Embryonic facial prominence (tissue), 1 donor: Measurements from ENCODE around the gene TMEM150A.
"Not testable (repeated sequence)": the region's sequence is repeated elsewhere in the genome, so short reads cannot be mapped to it uniquely, and the experiment has no call there.

ENCODE experiments used
- DNase-seq: peaks from one replicate; pipeline ENCODE4 v3.0.0-alpha.2; 2016; ENCODE audit errors: extremely low spot score

Gene TMEM150A

DNA sequence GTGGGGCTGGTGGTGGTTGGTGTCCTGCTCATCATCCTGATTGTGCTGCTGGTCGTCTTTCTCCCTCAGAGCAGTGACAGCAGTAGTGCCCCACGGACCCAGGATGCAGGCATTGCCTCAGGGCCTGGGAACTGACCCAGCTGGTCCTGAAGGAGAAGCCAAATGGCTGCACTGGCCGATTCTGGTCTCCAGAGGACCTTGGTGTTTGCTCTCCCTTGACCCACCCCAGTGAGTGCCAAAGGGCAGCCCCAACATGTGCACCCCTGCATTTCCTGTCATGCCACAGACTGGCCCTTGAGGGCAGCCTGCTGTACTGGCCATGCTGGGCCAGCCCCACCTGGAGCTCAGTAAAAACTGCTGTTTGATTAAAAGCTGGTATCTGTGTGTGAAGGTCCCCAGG, 9.5 kb downstream of the TMEM150A start:
- no peak for DNase-seq

DNA sequence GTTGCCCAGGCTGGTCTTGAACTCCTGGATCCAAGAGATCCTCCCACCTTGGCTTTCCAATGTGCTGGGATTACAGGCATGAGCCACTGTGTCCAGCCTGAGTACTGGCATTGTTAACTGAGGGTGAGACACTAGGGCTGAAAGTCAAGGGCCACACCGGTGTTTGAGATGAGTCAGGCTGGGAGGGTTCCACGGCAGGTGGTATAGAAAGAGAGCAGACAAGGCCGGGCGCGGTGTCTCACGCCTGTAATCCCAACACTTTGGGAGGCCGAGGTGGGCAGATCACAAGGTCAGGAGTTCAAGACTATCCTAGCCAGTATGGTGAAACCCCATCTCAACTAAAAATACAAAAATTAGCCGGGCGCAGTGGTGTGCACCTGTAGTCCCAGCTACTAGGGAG, 10.2 kb downstream of the TMEM150A start:
- not testable (repeated sequence) for DNase-seq

DNA sequence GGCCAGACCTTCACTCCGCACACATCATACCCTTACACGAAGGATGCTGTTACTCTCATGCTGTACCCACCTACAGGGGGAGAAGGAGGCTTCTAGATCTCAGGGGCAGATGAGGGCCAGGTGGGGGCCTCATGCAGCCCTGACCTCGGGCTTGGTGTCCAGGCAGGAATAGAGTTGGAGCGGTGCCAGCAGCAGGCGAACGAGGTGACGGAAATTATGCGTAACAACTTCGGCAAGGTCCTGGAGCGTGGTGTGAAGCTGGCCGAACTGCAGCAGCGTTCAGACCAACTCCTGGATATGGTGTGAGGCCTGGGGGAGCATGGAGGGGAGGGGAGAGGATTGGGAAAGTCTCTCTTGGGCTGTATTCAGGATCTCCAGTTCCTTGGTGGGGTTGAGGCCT, 10.9 kb downstream of the TMEM150A start:
- DNase-seq = no peak

DNA sequence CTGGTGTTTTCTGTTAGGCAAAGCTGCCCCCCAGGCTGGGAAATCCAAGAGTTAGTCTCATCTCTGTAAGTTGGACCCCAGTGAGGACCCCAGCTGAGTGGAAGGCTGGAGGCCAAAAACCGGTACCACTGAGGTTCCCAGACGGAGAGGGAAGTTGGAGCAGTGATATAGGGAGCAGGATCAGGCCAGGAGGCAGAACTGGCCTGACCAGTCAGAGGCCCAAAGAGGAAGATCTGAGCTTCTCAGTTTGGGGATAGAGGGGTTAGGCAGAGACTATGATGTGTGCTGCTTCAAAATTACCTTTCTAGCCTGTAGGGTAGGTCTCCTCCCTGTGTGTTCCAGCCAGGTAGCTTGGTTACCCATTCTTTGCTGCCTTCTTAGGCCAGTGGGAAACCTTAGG, 11.5 kb downstream of the TMEM150A start:
- no peak for DNase-seq

DNA sequence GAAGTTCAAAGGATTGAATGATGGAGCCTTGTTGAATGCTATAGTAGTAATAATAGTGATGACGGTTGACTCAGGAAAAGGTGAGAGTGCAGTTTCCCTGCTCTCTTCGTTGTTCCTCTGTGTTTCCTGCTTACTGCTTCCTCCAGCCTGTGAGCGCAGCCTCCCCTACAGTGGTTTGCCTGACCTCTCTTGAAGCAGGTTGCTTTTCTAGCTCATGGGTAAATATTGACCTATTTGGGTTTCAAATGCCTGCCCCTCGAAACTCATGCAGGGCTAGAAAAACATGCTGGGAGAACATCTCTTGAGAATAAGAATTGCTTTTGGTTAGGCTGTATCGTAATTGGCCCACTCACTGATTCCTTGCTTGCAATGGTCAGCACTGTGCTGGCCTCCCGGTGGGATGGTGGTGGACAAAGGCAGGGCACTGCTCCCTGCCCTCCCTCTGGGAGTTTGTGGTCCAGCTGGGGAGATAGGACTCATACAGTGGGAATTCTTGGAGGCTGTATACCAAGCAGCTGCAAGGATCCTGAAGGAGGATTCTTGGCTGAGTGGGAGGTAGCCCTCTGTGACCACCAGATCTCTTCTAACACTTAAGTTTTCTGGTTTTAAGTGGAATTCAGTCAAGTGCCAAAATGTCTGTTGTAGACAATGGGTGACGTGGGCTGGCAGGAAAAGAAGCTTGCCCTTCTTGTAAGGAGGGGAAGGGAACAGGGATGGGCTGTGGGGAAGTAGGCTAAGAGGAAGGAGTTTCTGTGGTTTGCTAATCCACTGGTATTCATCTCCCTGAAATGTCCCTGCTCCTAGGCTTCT, 12.3 kb downstream of the TMEM150A start:
- no peak for DNase-seq

DNA sequence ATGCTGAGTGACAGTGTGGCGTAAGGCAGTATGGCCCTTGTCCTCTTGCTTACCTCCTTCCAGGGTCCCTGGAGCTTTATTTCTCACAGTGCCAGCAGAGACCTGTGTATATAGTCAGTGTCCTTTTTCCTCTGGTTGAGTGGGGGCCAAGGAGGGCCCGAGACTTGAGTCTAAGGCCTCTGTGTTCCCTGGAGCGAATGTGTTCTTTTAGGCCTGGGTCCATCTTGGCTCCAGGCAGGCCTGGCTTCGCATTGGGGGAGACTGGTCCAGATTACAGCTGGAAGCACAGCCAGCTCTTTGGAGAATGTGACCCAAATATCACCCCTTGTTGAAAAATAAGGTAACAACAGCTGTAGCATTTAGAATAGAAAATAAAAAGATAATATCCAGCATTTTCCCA, 13.3 kb downstream of the TMEM150A start:
- DNase-seq = no peak

DNA sequence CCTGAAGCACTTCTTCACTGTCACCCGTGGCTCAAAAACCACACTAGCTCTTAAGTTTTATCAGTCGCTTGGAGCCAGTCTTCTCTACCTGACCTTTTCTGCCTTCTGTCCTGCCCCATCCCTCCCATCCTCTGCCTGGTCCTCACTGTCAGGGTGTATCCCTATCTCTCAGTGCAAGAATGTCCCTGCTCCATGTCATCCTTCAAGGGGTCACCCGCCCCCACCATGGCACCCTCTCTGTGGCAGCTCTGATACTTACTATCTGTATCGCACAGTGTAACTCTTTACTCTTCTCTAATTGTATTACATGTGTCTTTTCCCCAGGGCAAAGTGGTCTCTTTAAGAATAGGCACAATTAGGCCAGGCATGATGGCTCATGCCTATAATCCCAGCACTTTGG, 13.9 kb downstream of the TMEM150A start:
- DNase-seq = no peak

DNA sequence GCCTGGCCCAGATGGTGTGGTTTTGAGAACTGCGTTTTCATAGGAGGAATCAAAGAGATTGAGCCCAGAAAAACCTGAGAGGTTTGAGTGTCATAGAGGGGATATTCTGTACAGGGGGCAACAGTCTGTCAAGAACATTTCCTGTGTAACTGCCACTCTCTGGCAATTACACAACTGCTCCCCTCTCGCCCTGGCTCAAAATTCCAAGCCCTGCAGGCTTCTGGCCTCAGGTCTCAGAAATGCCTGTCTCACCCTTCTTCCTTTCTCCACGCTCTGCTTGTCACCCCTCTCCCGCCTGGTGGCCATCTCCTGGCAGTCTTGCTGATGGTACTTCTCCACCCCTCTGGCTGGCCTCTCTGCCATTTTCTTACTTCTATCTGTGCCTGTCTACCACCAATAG, 14.3 kb downstream of the TMEM150A start:
- no peak for DNase-seq

DNA sequence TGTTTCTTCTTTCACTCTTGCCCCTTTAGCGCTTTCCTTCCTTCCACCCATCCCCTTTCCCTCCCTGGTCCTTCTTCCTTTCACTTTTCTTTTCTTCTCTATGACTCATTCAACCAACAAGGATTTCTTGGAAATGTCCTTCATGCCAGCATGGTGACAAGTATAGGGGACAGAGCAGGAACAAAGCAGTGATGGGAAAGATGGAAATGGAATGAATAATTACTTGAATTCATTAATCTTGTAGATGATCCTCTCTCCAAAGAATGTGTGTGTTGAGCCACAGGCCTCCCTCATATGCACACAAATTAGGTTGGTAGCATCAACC, 16.8 kb downstream of the TMEM150A start:
- DNase-seq = no peak

DNA sequence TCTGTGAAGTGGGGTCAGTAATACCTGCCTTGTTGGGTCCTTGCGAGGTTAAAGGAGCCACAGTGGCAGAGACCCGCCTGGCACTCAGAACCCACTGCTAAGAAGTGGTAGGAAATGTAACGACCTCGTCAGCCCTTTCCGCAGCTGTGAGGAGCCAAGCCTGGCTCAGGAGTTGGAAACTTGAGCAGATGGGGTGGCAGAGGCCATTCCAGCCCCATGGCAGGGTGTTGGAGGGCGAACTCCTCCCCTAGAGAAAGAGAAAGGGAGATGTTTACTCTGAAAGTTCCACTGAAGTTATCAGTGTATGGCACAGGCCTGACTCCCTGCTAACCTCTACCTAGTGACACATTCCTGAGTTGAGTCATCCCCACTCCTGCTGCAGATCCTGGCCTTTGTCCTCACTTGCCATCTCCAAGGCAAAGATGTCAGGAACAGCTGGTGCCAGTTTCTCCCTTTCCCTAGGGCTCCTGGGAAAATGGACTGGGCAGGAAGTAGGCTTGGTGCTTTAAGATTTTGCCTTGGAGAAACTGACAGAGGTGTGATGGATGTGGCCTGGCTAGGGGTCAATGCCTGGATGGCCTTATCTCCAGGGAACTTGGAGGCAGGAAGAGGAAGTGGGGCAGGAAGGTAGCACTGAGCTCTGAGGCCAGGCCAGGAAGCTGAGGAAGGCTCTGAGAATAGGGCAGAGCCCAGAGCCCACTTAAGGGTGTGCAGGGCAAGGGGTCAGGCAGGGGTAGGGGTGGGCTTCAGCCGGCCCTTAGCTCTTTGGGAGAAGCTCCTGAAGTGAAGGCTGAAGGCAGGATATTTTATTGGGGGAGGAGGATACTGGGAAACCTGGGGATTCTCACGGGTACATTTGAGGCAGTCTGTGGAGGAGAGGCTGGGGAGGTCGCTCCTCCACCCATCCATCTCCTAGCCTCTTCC, 17.4 kb downstream of the TMEM150A start:
- DNase-seq = no peak

DNA sequence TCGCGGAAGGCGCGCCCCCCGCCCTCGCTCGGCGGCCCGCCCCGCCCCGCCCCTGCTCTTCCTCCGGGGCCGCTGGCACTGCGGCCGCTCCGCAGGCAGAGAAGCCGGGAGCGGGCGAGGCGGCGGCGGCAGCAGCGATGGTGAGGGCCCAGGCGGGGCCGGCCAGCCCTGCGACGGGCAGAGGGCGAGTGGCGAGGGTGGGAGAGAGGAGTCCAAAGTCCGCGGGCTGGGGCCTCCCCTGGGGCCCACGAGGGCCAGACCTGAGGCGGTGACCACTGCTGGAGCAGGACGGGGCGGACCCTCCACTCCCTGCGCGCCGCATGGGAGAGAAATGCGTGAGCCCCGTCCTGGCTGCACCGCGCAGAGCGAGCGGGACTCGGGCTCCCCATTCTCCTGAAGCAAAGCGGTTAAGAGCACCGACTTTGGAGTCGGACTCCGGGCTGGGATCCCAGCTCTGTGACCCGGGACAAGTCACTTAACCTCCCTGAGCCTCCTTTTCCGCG, 18.1 kb downstream of the TMEM150A start, which contains the start of gene VAMP5:
Gene VAMP5, plus strand, starts transcription at position 78 of the 503 bp plus-strand sequence. Its CDS starts 60 bp downstream, at position 138.
- DNase-seq = no peak

DNA sequence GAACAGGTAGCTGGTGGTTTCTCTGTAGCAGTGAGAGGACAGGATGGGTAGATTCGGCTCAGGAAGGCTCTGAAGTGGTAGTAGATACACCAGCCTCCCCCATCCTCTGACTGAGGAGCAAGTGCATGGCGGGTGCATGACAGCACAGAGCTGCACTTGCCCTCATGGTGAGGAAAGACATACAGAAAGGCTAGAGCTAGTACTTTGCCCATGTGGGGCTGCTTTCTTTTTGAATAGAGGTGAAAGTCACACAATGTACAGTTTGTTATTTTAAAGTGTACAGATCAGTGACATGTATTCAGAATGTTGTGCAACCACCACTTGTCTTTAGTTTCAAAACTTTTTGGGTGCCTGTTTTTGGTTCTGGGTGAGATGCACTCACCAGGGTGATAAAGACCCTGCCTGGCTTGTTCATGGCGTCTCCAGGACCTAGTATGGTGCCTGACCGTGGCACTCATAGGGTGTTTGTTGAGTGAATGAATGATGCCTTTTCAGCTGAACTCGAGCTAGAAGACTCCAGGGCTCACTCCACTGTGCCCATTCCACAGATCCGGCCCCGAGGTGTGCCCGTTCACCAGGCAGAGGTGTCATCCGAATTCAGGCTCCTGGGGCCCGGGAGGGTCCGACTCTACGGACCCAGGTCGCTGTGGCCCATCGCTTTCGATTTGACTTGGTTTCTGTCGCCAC, 18.7 kb downstream of the TMEM150A start:
- DNase-seq = no peak

DNA sequence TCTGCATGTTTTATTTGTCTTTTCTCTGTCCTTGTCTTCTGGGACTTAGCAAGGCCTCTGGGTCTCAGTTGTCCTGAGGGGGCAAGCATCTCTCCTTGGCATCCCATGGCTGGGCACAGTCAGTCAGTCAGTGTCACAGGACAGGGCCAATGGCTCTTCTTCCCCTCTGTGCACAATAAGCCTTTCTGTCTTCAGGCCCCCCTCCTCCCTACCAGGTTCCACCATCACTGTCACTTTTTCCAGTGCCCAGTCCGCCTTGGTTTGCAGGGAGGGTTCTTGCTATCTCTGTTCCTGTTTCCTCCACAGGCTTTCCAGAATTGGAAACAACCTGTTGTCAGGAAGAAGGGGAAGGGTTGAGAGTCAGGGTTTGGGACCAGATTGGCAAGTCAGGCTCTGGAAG, 20.0 kb downstream of the TMEM150A start:
- no peak for DNase-seq

DNA sequence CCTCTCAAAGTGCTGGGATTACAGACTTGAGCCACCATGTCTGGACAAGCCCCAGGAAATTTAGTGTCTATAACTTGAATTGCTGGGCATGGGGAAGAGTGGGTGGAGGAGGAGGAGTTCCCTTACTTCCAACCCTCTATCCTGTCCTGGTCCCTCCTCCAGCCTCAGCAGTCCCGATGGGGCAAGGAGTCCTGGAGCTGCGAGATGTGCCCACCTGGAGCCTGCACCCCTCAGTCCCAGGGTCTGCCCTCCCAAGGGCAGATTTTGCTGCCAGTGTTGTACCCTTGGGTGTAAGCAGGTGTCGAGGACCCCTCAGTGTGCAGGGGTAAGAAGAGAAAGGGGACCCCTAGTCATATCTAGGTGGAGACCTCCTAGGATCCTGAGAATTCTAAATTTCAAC, 22.3 kb downstream of the TMEM150A start:
- no peak for DNase-seq

DNA sequence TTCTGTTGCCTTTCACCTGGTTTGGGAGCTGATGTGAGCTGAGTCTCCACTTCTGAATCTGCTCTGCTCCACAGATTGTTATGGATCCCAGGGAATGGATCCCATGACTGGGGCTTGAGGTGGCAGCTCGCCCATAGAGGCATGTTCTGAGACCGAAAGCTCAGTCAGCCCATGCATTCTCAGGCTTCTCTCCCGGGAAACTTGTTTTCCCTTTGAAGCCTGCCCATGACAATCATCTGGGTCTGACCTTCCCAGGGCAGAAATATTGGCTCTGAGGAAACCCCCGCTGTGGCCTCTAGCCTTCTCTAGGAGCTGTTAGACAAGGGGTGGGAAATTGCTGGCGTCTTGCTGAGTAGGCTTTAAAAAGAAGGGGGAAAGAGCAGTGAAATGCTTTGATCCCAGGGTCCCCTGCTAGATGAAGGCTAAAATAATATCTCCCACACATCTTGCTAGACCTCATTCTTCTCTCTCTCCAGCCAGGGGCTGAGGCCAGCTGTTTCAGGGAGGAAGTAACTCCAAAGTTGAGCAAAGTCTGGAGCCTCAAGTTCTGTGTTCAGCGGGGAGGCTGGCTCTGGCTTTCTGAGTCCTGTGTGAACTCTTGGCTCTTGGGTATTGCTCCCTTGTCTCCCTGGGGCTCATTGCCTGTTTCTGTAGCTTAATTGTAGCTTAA, 23.1 kb downstream of the TMEM150A start:
- no peak for DNase-seq

DNA sequence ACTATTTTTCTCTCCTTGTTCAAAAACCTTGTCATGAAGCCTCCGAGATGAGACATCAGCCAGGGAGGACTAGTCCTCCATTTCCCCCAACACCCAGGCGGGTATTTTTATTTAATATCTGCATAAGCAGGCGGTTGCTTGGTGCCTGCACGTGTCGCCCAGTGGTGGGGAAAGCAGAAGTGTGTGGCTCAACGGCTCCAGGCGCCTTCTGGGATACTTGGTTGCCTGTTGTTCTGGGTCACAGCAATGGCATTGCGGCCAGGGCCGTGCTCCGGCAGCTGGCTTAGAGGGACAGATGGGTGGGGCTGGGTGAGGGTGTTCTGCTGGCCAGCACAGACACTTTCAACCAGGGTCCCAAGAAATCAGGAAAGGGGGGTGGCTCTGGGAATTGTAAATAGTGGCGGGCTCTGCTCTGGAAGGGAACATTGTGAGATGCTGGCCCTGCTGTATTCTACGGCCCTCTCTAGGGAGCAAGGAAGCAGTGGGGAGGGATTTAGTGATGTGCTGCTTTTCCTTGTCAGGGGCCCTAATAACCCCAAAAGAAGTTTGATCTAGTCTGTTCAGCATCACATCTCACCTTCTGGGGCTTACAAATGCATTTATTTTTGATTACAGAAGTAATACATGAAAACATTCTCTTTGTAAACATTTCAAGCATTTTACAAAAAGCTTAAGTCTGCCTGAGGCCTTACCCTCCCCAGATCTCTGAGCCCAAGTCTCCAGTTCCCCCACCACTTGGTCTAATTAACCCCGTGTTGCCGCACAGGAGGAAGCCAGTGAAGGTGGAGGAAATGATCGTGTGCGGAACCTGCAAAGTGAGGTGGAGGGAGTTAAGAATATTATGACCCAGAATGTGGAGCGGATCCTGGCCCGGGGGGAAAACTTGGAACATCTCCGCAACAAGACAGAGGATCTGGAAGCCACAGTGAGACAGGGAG, 24.0 kb downstream of the TMEM150A start:
- DNase-seq = no peak

DNA sequence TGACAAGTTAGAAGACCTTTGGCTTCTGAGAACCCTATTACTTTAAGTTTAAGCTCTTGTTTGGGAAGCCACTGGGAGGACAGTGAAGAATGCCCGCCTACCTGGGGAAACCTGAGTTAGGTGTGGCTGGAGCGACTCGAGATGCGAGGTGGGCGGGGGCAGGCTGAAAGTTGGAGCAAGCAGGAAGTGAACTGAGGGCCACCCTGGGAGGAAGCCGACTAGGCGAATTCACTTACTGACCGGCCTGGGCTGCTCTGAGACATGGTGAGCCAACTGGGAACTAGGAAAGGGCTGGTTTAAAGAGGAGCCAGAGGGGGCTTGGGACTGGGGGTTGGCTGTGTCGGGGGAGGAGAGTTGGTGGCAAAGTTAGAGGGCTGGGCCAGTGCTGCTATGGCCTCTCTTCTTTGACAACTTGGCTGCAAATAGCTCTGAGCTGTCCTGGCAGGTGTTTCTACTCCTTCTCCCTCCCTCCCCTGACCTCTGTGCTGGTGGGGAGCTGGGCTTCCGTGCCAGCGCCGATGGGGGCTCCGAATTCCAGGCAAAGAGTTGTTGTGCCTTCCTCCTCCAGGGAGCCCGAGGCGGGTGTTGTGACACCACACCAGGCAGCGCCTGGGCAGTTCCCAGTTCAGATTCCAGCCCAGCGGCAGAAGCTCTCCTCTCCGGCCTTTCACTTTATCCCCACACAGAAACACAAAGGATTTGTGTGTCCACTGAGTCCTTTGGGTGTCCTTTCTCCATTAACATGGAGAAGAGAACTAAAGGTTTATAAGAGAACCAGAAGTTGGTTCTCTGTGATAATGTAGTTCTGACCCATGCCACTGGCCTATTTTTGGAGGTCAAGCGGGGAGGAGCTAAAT, 24.9 kb downstream of the TMEM150A start, which contains the start of gene VAMP8:
Gene VAMP8, plus strand, starts transcription at position 201 of the 857 bp plus-strand sequence. Its CDS starts 61 bp downstream, at position 262.
- DNase-seq = no peak

DNA sequence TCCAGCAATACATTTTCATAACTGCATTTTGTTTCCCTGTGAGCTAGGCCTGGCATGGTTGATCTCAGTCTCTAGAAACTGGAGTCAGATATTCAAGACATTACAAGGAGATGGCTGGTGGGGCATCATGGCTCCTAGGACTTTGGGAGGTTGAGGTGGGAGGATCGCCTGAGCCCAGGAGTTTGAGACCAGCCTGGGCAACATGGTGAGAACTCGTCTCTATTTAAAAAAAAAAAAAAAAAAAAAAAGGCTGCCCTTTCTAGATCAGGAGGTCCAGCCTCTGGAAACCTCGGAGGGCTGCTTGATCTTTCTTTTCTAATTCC, 25.5 kb downstream of the TMEM150A start:
- DNase-seq = no peak

DNA sequence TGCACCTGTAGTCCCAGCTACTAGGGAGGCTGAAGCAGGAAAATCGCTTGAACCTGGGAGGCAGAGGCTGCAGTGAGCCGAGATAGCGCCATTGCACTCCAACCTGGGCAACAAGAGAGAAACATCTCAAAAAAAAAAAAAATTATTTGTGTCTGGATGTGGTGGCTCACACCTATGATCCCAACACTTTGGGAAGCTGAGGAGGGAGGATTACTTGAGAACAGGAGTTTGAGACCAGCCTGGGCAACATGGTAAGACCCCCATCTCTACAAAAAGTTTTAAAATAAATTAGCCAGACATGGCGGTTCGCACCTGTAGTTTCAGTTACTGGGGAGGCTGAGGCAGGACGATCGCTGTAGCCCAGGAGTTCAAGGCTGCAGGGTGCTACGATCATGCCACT, 26.8 kb downstream of the TMEM150A start:
- DNase-seq = no peak

DNA sequence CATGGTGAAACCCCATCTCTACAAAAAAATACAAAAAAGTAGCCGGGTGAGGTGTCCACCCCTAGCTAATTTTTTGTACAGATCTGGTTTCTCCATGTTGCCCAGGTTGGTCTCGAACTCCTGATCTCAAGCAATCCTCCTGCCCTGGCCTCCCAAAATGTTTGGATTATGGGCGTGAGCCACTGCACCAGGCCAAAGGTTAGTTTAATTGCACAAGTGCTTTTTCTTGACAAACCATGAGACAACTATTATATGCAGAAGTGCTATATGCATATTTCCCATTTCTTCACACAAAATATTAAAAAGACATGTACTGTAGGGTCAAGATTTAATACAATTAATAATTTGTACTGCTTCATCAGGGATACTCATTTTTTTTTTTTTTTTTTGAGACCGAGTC, 36.2 kb downstream of the TMEM150A start:
- DNase-seq = no peak
